IMR-90 (cell line): ENCODE data around the gene SLC9A3. TPM values are rescaled to one million over a fixed set of nuclear protein-coding genes. Genes with fewer than 3 reads are reported as not detected.

Experiments used
- BHLHE40 ChIP-seq: fragments of 150-350 bp; IDR thresholded peaks from 2 replicates; pipeline ENCODE4 v1.6.1; 2016; ENCODE audit warnings: mild to moderate bottlenecking, low read depth, low read length
- NFE2L2 ChIP-seq: fragments of 150-350 bp; IDR thresholded peaks from 2 replicates; pipeline ENCODE4 v1.6.1; 2016; ENCODE audit warnings: low read depth, mild to moderate bottlenecking, low read length
- POLR2A ChIP-seq: IDR thresholded peaks from 2 replicates; pipeline ENCODE4 v1.6.1; 2012; ENCODE audit warnings: mild to moderate bottlenecking, low read depth, low read length
- RFX5 ChIP-seq: IDR thresholded peaks from 2 replicates; pipeline ENCODE4 v1.8.0; 2012; ENCODE audit warnings: low read depth, mild to moderate bottlenecking, low read length, moderate library complexity
- polyA plus RNA-seq, 3 experiments: library from polyadenylated mRNA; depleted of rRNA; stranded (reverse); fragments of >200 nt; gene quantifications; 2 replicates each; pipeline ENCODE4 v1.2.3, GENCODE V29; 2012; ENCODE audit warnings: low replicate concordance in 1 of 3
- total RNA-seq: library from RNA; depleted of rRNA; stranded (reverse); fragments of >200 nt; gene quantifications from 2 replicates; pipeline ENCODE4 v1.2.3, GENCODE V29; 2012
- TF ChIP-seq, protein P1 (sequence below): fragments of 150-350 bp; IDR thresholded peaks from 2 replicates; pipeline ENCODE4 v1.6.1; 2017; ENCODE audit warnings: mild to moderate bottlenecking, antibody characterized with exemption, low read length, low read depth

Gene SLC9A3
- total and polyA plus RNA-seq, 2 of the 4 experiments (the other 2 are of a cell fraction): 0.72 to 1.5 TPM

GRCh38 chr5:429453-430188, 94.6 kb downstream of the SLC9A3 start (continued):
- TF ChIP-seq RFX5 (no peak), NFE2L2 (no peak), POLR2A (no peak), BHLHE40 (no peak)
- TF ChIP-seq, protein P1, sequence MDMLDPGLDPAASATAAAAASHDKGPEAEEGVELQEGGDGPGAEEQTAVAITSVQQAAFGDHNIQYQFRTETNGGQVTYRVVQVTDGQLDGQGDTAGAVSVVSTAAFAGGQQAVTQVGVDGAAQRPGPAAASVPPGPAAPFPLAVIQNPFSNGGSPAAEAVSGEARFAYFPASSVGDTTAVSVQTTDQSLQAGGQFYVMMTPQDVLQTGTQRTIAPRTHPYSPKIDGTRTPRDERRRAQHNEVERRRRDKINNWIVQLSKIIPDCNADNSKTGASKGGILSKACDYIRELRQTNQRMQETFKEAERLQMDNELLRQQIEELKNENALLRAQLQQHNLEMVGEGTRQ: no peak
